K562 (cell line): ENCODE results near the gene SLC7A4. TPM values are rescaled to one million over a fixed set of nuclear protein-coding genes. Genes with fewer than 3 reads are reported as not detected.

Experiments
- ATF7 ChIP-seq: fragments of 450-650 bp; IDR thresholded peaks from 2 replicates; pipeline ENCODE4 v1.7.1; 2014; ENCODE audit warnings: mild to moderate bottlenecking, moderate library complexity
- CBX5 ChIP-seq: IDR thresholded peaks from 2 replicates; pipeline ENCODE4 v1.6.1; 2014; ENCODE audit warnings: low read depth, borderline replicate concordance
- CCAR2 ChIP-seq: fragments of 200-400 bp; formaldehyde crosslinking; IDR thresholded peaks from 2 replicates; pipeline ENCODE4 v1.6.1; 2017; ENCODE audit warnings: mild to moderate bottlenecking, low read depth, low read length
- CEBPB ChIP-seq: fragments of 450-650 bp; IDR thresholded peaks from 2 replicates; pipeline ENCODE4 v1.6.1; 2016; ENCODE audit warnings: missing genetic modification characterization, missing compliant biosample characterization
- E2F3 ChIP-seq: fragments of 250-450 bp; sonication (Bioruptor Pico); IDR thresholded peaks from 2 replicates; pipeline ENCODE4 v1.4.0; 2020; ENCODE audit warnings: mild to moderate bottlenecking
- ETV5 ChIP-seq: sonication (generic); formaldehyde crosslinking; IDR thresholded peaks from 2 replicates; pipeline ENCODE4 v1.4.0; 2020; ENCODE audit warnings: low read depth, mild to moderate bottlenecking, missing genetic modification reagents
- ETV6 ChIP-seq, 3 experiments: fragments of 150-350 bp in 1 of 3; sonication (generic) in 1 of 3; formaldehyde crosslinking in 1 of 3; IDR thresholded peaks; 2 replicates each; pipeline versions ENCODE4 v1.6.1 to v1.8.0; 2014 to 2022; ENCODE audit warnings: borderline replicate concordance in 2 of 3, low read depth in 2 of 3, antibody characterized with exemption in 1 of 3, low read length in 1 of 3, mild to moderate bottlenecking in 1 of 3, missing genetic modification reagents in 1 of 3
- FOXA1 ChIP-seq: fragments of 450-650 bp; IDR thresholded peaks from 2 replicates; pipeline ENCODE4 v1.6.1; 2016; ENCODE audit warnings: mild to moderate bottlenecking, borderline replicate concordance
- FOXK2 ChIP-seq, 2 experiments: fragments of 450-650 bp; IDR thresholded peaks in 1 of 2; conservative IDR thresholded peaks in 1 of 2; 2 replicates each; pipeline ENCODE4 v1.6.1; 2016; ENCODE audit warnings: low read depth in 2 of 2, mild to moderate bottlenecking in 1 of 2
- FUS ChIP-seq: fragments of 200-400 bp; formaldehyde crosslinking; optimal IDR thresholded peaks from 2 replicates; pipeline ENCODE3; 2017; ENCODE audit warnings: low read depth, low read length
- GATAD2A ChIP-seq: fragments of 450-650 bp; IDR thresholded peaks from 2 replicates; pipeline ENCODE4 v1.6.1; 2017
- KLF16 ChIP-seq: IDR thresholded peaks from 2 replicates; pipeline ENCODE4 v1.6.1; 2016; ENCODE audit warnings: antibody characterized with exemption
- MEF2D ChIP-seq: conservative IDR thresholded peaks from 2 replicates; pipeline ENCODE4 v1.6.1; 2016; ENCODE audit warnings: low read depth, missing genetic modification characterization, missing compliant biosample characterization
- POLR2AphosphoS2 ChIP-seq: IDR thresholded peaks from 2 replicates; pipeline ENCODE4 v1.6.1; 2012; ENCODE audit warnings: low read length, improper control_type of control experiment
- SREBF2 ChIP-seq: sonication (generic); formaldehyde crosslinking; IDR thresholded peaks from 2 replicates; pipeline ENCODE4 v1.4.0; 2020; ENCODE audit warnings: mild to moderate bottlenecking, missing genetic modification reagents
- TAF1 ChIP-seq: IDR thresholded peaks from 2 replicates; pipeline ENCODE4 v1.6.1; 2011; ENCODE audit warnings: mild to moderate bottlenecking, low read length, moderate library complexity; ENCODE audit not compliant: insufficient read depth, control insufficient read depth, severe bottlenecking; ENCODE audit errors: extremely low read depth
- TEAD2 ChIP-seq: fragments of 450-650 bp; IDR thresholded peaks from 2 replicates; pipeline ENCODE4 v1.6.1; 2016; ENCODE audit warnings: missing genetic modification characterization, control low read depth, missing compliant biosample characterization
- THRAP3 ChIP-seq: fragments of 450-650 bp; IDR thresholded peaks from 2 replicates; pipeline ENCODE4 v1.6.1; 2016; ENCODE audit warnings: mild to moderate bottlenecking, inconsistent platforms, borderline replicate concordance
- ZFX ChIP-seq: sonication (generic); formaldehyde crosslinking; IDR thresholded peaks from 2 replicates; pipeline ENCODE4 v1.8.0; 2022; ENCODE audit warnings: mild to moderate bottlenecking, missing genetic modification reagents, moderate library complexity
- ZNF354B ChIP-seq: fragments of 250-450 bp; sonication (Bioruptor Pico); IDR thresholded peaks from 2 replicates; pipeline ENCODE4 v1.4.0; 2020
- ZNF785 ChIP-seq: fragments of 250-450 bp; sonication (Bioruptor Pico); IDR thresholded peaks from 2 replicates; pipeline ENCODE4 v1.4.0; 2020; ENCODE audit warnings: mild to moderate bottlenecking
- ZNF79 ChIP-seq: fragments of 250-450 bp; sonication (Bioruptor Pico); IDR thresholded peaks from 2 replicates; pipeline ENCODE4 v1.4.0; 2020; ENCODE audit warnings: low read depth, mild to moderate bottlenecking, moderate library complexity
- polyA plus RNA-seq, 8 experiments: library from polyadenylated mRNA; depleted of rRNA in 4 of 8; stranded (reverse) in 5 of 8; unstranded in 3 of 8; fragments of >200 nt; fragmentation: Nextera tagmentation in 2 of 8; fragmentation: Illumina TruSeq in 1 of 8; extraction: Ambion mirVana in 2 of 8; extraction: Trizol in 1 of 8; gene quantifications; 2 replicates each; pipeline versions ENCODE4 v1.2.1 to v1.2.3, GENCODE V29; 2011 to 2014; ENCODE audit warnings: inconsistent platforms in 1 of 8, missing spikeins in 1 of 8
- total RNA-seq, 7 experiments: library from RNA; depleted of rRNA in 6 of 7; stranded (reverse); fragments of >200 nt in 6 of 7; fragmentation: Illumina TruSeq in 2 of 7; extraction: Trizol in 2 of 7; gene quantifications; 2 replicates each; pipeline versions ENCODE4 v1.2.1 to v1.2.3, GENCODE V29; 2011 to 2021; ENCODE audit warnings: low replicate concordance in 1 of 7
- TF ChIP-seq, protein P1 (sequence below): fragments of 450-650 bp; formaldehyde crosslinking; IDR thresholded peaks from 2 replicates; pipeline ENCODE4 v1.4.0; 2020; ENCODE audit warnings: mild to moderate bottlenecking, mixed read lengths
- TF ChIP-seq, protein P2 (sequence below): fragments of 250-450 bp; sonication (Bioruptor Pico); IDR thresholded peaks from 2 replicates; pipeline ENCODE4 v1.8.0; 2022; ENCODE audit warnings: moderate library complexity, mild to moderate bottlenecking, inconsistent platforms
- TF ChIP-seq, protein P3 (sequence below): IDR thresholded peaks from 3 replicates; pipeline ENCODE4 v1.6.1; 2011; ENCODE audit warnings: borderline replicate concordance, mild to moderate bottlenecking; ENCODE audit not compliant: insufficient read length, insufficient read depth

The SLC7A4 gene
- total and polyA plus RNA-seq, 9 of the 15 experiments (the other 6 are each of a cell fraction or from before 2014, with no cell fraction given), result not detected

DNA sequence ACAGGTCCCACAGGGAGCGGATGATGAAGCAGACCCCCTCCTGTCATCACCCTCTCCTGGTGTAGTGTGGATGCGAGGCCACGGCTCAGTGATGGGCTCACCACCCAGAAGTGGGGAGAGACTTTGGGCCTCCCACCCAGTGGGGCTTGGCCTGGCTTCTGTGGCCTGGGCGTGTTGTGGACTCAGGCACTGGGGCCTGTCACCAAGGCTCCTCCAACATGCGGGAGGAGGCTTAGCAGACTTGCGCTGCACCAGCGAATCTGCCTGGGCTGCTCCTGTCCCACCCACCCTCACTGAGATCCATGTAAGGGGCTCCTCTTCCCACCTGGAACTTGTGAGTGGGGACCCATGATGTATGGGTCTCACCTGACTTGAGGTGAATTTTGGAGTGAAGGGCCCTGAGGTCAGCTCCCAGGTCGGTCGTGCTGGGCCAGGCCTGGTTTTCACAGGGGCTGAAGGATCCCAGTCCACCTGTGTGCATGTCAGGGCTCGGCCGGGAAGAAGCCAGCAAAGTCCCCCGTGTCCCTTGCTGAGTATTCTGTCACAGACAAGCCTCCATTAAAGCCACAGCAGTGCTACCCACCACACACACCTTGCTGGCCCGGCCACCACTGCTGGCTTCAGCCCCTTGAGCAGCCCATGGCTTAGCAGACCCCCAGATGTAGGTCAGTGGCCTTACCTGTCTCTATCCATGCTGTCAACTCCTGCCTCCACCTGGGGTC is 34.7 kb downstream of the SLC7A4 start (continued):
- TF ChIP-seq, protein P1, sequence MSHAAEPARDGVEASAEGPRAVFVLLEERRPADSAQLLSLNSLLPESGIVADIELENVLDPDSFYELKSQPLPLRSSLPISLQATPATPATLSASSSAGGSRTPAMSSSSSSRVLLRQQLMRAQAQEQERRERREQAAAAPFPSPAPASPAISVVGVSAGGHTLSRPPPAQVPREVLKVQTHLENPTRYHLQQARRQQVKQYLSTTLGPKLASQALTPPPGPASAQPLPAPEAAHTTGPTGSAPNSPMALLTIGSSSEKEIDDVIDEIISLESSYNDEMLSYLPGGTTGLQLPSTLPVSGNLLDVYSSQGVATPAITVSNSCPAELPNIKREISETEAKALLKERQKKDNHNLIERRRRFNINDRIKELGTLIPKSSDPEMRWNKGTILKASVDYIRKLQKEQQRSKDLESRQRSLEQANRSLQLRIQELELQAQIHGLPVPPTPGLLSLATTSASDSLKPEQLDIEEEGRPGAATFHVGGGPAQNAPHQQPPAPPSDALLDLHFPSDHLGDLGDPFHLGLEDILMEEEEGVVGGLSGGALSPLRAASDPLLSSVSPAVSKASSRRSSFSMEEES, result peak; percentile 0; the same call in 1 of the 2 replicates
- TF ChIP-seq POLR2AphosphoS2 (peak; percentile 9; the same call in 1 of the 2 replicates), TEAD2 (tag) (no peak), FOXK2 (conservative IDR thresholded peaks at IDR 0.05 in 1 of 2, IDR thresholded peaks at IDR 0.05 in 1 of 2; ENCODE audit: low read depth in 2 of 2) (no peak), ZNF785 (CRISPR knock-in tag) (0 out of 2 replicates have a peak, but pooled peaks have one; percentile 3), CCAR2 (no peak), ETV6 (IDR thresholded peaks at IDR 0.05; ENCODE audit: borderline replicate concordance in 1 of 2, low read depth in 2 of 2, low read length in 1 of 2) (no peak), ETV6 (CRISPR knock-in tag; IDR thresholded peaks at IDR 0.05; ENCODE audit: borderline replicate concordance) (no peak), ATF7 (no peak), SREBF2 (CRISPR knock-in tag) (no peak), GATAD2A (no peak), ZFX (CRISPR knock-in tag) (no peak), THRAP3 (no peak), CEBPB (tag) (no peak), CBX5 (no peak), MEF2D (tag) (no peak), ETV5 (CRISPR knock-in tag) (no peak), ZNF354B (CRISPR knock-in tag) (no peak), KLF16 (no peak), E2F3 (CRISPR knock-in tag) (no peak), TAF1 (no peak), ZNF79 (no peak), FOXA1 (no peak), FUS (no peak)
- TF ChIP-seq, protein P2, sequence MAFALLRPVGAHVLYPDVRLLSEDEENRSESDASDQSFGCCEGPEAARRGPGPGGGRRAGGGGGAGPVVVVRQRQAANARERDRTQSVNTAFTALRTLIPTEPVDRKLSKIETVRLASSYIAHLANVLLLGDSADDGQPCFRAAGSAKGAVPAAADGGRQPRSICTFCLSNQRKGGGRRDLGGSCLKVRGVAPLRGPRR (CRISPR knock-in tag), result no peak
- TF ChIP-seq, protein P3, sequence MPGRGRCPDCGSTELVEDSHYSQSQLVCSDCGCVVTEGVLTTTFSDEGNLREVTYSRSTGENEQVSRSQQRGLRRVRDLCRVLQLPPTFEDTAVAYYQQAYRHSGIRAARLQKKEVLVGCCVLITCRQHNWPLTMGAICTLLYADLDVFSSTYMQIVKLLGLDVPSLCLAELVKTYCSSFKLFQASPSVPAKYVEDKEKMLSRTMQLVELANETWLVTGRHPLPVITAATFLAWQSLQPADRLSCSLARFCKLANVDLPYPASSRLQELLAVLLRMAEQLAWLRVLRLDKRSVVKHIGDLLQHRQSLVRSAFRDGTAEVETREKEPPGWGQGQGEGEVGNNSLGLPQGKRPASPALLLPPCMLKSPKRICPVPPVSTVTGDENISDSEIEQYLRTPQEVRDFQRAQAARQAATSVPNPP, result no peak
